GM21528 (cell line): ENCODE results near the gene HAUS3.
"Not testable (repeated sequence)": the region's sequence is repeated elsewhere in the genome, so short reads cannot be mapped to it uniquely, and the experiment has no call there.

Source experiments
- ATAC-seq: cut with Tn5 transposase; IDR thresholded peaks from one replicate; pipeline ENCODE4 v1.9.1; 2021; ENCODE audit warnings: mild to moderate bottlenecking, moderate library complexity; ENCODE audit not compliant: unreplicated experiment, low FRiP score

HAUS3 gene

DNA sequence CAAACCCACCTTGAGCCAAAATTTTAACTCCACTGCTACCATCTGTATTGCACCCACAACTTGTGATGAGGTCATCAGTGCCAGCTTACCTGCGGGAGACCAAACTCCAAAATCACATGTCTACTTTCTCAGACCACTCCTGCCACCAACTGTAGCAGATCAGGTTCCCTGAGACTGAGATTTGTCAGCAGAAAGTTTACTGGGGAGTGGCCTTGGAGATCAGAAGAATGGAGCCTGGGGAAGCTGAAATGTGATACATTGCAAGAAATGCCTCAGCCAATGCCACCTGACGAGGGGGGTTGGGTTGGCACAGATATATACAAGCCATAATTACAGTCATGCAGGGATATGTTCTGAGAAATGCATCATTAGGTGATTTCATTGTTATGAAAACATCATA, 19.1 kb downstream of the HAUS3 start:
- ATAC-seq = no peak

DNA sequence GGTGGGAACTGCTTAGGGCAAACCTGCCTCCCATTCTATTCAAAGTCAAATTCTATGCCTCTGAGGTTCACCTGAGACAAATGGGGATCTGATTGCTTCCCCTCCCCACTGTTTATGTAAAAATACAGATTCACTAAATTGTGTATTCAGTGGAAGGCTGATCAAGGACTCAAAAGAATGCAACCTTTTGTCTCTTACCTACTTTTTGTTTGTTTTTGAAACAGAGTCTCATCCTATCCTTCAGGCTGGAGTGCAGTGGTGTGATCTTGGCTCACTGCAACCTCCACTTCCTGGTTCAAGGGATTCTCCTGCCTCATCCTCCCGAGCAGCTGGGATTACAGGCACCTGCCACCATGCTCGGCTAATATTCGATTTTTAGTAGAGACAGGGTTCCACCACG, 20.5 kb downstream of the HAUS3 start:
- ATAC-seq = not testable (repeated sequence)

DNA sequence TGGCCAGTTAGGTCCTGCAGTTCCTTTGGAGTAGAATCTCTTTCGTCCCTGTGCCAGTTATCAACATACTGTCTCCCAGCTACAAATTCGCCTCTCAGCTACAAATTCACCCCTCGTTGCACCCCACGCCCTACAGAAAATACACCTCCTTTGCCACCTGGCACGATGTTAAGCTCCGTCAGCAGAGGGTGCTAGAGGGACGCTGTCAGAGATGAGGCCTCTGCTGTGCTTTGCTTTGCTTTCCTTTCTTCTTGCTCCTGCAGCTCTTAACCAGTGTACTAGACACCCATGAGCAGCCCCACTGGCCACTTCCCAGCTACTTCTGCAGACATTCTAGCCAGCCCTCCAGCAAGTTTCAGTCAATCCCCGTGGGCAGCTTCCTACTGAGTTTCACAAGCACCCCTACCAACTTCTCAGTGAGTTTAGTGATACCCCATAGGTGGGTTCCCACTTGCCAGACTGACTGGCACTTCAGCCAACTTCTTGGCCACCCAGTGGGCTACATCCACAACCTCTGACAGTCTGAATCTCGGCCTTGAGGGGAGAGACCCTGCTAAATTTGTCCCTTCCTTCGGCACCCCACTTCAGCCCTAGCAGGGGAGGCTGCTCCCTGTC, 21.8 kb downstream of the HAUS3 start:
- ATAC-seq = no peak

DNA sequence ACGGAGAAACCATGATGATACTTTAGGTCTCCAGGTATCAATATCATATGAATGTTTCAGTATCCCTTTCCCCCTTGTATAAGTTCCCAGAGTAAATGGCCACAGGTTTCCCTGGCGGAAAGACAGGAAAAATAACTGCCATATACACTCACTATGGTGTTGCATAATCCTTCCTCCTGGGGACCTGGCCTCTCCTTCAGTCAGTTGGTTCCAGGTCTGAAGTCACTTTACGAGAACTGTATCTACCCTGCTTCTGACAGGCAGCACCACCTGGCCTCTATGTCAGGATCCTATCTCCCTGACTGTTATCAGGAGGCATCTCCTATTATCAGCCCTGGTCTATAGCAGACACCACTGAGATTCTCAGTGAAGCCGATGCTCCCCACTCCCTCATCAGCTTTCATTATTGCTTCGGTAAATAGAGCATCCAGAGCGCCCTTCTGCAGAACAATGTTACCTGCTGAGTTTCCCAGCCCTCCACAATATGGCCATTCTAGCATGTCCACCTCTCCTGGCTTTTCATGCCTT, 22.6 kb downstream of the HAUS3 start:
- no peak for ATAC-seq

DNA sequence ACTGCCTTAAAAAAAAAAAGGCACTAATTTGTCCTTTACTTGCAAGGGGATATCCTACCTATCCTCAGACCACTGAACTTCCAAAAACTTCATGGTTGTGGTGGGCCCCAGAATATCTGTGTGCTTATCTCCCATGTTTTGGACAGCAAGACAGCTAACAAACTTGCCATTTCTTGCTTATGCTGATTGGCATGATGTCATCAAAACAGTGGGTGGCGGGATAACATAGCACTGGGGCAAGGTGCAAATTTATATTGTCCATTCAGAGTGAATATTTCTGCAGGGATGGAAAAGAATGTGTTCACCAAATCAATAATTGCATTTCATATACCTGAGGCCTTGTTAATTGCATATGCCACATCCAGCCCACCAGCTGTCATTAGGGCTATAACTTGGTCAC, 23.5 kb downstream of the HAUS3 start:
- no peak for ATAC-seq

DNA sequence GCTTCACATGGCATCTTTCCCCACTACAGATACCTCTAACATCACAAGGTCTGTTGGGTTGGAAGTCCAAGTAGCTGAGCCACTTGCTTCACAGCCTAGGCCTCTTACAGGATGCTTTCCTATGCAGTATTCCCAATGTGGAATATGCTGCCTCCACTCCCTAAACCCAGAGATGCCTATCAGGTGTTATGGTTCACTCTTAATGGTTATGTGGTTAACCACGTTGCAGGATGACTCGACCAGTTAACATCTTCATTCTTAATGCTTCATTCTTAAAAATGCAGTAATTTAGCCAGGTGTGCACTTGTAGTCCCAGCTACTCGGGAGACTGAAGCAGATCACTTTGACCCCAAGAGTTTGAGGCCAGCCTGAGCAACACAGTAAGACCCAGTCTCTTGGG, 24.2 kb downstream of the HAUS3 start:
- ATAC-seq = no peak

DNA sequence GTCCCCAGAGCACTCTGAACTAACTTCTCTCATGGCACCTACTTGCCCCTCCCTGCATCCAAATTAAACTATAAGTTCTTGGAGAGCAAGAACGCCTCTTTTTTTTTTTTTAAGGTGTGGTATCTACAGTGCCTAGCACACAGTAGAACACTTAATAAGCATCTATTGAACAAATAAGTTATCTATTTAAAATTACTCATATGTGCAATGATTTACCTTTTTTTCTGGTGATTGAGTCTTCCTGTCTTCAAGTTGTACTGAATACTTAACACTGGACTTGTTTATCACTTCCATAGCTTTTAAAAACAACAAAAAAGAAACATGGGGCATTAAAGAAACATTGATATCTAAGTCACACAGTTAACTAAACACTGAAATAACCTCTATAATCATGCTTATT, 29.1 kb downstream of the HAUS3 start:
- no peak for ATAC-seq

DNA sequence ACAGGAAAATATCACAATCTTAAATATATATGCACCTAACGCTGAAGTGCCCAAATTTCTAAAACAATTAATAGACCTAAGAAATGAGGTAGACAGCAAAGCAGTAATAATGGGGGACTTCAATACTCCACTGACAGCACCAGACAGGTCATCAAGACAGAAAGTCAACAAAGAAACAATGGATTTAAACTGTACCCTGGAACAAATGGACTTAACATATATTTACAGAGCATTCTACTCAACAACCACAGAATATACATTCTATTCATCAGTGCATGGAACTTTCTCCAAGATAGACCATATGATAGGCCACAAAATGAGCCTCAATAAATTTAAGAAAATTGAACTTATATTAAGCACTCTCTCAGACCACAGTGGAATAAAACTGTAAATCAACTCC, 39.1 kb downstream of the HAUS3 start:
- ATAC-seq = not testable (repeated sequence)

DNA sequence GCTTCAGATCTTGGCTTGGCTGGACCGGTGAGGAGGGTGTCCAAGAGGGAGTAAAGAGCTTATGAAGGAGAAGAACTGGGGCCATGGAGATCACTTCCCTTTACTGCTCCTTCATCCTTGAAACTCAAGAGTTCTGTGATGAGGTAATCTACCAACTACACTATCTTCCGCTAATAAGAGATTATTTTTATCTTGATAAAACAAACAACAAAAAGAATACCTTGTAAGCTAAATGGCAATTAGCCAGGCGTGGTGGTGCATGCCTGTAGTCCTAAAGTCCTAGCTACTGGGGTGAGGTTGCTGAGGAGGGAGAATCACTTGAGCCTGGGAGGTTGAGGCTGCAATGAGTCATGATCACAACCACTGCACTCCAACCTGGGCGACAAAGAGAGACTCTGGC, 47.4 kb downstream of the HAUS3 start:
- ATAC-seq = no peak

DNA sequence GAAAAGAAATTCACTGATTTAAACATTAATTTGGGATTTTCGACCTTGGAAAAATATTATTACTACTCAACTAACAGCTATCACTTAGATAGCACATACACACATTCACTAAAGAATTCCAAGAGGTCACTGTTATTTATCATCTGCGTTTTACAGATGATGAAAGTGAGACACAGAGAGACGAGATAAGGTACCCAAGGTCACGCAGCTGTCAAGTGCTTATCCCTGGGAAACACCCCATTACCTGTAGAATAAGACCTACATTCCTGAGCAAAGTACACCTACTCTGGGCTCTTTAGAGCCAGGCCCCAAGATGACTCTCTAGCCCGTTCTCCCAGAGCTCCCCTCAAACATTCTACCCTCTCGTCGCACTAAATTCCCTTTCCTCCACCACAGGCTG, 48.6 kb downstream of the HAUS3 start:
- ATAC-seq = no peak

DNA sequence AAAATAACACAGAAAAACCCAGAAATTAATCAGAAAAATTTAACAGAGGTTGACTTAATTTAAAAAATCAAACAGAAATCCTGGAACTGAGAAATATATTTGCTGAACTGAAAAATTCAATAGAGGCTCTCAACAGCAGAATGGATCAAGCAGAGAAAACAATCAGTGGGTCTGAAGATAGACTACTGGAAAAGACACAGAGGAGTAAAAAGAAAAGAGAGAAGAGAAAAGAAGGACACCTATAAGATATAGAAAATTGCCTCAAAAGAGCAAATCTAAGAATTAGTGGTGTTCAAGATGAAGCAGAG, 55.1 kb downstream of the HAUS3 start:
- ATAC-seq = no peak

DNA sequence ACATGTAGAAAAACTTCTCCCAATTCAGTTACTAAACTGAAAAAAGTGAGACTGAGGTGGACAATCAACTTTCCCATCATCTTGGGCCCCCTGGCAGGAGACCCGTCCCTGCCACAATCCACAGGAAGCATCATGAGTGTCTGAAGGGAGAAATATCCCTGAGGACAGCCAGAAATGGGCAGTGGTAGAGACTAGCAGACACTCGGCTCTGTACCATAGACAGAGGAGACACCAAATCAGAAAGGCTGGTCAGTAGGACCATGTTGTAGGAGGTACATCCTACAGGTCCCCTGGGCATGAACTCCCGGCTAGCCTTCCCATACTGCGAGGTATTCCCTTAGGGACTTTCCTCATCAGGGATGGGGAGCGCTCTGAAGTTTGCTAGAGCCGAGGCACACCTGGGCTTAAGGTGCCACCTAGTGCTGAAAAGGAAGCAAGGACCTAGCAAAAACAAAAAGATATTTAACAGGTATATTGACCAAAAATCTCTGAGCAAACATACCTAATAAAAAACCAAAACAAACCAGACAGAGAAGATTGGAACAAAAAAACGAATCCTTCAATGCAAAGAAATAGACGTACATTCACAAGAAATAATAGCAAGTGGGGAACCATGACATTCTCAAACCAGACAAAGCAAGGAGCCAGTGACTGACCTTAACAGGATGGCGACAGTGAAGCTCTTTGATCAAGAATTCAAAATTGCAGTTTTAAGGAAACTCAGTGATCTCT, 55.6 kb downstream of the HAUS3 start:
- no peak for ATAC-seq

DNA sequence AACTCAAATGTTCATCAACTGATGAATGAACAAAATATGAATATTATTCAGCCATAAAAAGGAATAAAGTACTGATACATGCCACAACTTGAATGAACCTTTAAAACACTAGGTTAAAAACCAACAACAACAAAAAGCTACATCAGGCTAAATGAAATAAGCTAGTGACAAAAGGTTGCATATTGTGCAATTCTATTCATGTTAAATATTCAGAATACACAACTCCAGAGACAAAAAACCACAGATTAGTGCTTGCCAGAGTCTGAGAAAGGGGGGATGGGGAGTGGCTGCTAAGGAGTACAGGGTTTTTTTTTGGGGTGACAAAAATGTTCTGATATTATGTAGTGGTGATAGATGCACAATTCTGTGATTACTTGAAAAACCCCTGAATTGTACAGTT, 58.5 kb downstream of the HAUS3 start:
- ATAC-seq = no peak

DNA sequence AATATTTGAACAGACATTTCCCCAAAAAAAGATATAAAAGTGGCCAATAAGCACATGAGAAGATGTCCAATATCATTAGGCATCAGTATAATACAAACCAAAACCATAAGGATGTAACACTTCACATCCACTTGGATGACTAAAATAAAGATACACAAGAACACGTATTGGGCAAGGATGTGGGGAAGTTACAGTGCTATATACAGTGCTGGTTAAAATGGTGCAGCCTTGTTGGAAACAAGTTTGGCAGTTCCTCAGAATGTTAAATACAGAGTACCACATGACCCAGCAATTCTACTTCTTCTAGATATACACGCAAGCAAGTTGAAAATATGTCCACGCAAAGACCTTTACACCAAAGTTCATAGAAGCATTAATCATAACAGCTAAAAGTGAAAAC, 58.9 kb downstream of the HAUS3 start:
- no peak for ATAC-seq

DNA sequence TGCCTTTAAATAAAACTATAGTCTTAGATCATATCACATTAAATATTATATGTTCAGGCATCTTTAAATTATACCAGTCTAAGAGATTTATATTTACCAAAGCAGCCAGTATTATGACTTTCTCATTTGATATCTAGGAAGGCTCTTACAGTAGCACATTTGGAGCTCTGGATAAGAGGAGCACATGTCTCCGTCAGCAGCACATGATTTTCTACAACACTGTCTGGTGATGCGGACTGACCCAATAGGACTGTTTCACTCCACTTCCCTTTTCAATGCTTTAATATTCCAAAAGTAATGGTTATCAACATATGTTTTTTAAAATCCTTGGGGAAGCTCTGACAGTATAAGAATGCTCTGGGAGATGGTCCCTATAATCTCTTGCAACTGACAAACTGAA, 61.5 kb downstream of the HAUS3 start:
- ATAC-seq = no peak

DNA sequence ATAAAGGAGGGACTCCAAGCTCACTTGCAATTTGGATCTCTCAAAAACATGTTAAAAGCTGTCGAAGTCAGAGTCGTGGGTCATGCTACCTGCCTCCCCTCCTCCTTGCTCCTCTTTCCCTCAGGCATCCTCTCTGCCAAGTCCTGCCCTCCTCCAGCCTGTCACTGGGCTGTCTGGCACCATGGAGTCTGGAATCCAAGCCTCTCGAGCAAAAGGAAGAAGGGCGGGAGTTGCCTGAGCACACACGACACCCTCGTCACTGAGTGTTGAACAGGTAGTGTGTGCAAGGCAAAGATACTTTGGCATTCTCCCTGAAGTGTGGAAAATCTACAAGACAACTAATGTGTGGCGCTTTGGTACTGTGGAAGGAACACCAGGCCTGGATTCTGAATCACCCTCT, 62.2 kb downstream of the HAUS3 start:
- ATAC-seq = no peak

DNA sequence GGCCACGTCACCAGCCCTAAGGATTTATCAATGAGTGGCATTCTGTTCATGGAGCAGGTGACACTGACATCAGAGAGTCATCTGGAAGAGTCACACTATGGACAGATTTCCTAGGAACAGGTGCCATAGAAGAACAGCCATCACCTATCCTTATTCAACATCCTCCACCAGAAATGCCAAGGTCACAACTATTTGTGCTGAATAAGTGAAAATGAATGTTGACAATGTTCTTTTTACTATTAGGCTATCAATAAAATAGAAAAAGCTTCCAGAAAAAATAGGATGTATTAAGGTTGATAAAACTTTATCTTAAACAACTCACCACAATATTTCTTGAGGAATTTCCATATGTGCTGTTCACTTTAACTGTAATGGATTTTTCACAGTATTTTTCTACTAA, 62.9 kb downstream of the HAUS3 start:
- ATAC-seq = no peak
